NCI-H1048 (cell line): ENCODE data around the gene IFI16.
"Not testable (repeated sequence)": the region's sequence is repeated elsewhere in the genome, so short reads cannot be mapped to it uniquely, and the experiment has no call there.

Experiments used
- DNase-seq: peaks from one replicate; lab custom pipeline; 2025; lab: John Stamatoyannopoulos, UW

Gene IFI16

GRCh38 chr1:159009704-159010361 is at the start of gene IFI16:
TSS of gene IFI16 (plus strand) at chr1:159009907. CDS start at chr1:159014681, 4,774 bp downstream.
- no peak for DNase-seq

- DNase-seq: no peak
Measured at GRCh38 chr1:158961178-158961577, 48.5 kb upstream of the IFI16 start.

GRCh38 chr1:158962983-158963382 is 46.7 kb upstream of the IFI16 start:
- no peak for DNase-seq

DNA sequence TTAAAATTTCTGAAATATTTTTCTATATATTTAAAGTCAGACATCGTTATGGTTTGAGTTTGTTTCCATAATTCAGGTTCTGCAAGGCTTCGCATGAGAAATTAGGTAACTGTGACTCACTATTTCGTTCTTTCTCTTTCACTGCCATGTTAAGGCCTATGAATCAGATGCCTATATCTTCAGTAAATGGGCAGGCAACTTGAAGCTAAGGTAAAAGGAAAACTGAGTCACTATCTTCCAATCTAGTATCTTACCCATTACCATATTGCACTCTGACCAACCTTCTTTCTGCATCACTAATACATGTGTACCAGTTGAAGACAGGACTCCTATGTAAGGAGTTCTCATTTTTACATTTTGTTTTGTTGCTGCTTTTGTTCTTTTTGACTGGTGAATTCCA is 40.5 kb upstream of the IFI16 start:
- no peak for DNase-seq

GRCh38 chr1:158969855-158970254 is 39.9 kb upstream of the IFI16 start:
- no peak for DNase-seq

DNA sequence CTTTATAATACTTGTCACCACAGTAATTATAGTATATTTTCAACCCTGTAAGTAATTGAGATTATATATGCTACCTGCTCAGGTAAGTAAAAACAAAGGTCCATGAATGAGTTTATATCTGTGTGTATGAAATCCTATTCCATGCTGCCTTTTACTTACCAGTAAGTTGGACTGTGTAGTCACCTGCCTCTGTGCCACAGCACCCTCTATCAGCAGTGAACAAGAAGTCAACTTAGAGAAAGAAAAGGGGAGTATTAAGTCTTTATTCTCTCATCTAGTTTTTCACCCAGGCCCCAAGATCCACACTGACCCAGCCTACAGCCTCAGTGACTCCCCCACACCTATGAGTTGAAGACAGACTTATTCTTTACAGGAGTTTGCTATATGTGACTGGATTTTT is 36.9 kb upstream of the IFI16 start:
- no peak for DNase-seq

DNA sequence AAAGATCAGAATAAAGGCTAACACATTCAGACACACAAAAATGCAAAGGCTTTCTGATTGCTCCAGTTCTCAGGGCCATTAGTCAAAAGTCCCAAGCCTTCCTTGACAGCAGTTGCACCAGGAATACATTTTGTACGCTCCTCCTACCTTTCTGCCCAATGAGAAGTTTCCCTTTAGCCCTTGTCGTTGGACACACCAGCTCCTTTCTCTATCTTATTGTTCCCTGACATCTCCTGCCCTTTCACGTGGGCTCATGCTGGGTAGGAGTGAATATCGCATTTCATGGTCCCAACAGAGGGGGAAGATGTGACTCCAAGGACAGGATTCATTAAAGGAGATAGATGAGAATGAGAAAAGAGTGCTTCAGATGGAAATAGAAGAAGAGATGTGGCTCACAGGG is 33.5 kb upstream of the IFI16 start:
- no peak for DNase-seq

GRCh38 chr1:158978730-158979129 is 31.0 kb upstream of the IFI16 start:
- DNase-seq: no peak

DNA sequence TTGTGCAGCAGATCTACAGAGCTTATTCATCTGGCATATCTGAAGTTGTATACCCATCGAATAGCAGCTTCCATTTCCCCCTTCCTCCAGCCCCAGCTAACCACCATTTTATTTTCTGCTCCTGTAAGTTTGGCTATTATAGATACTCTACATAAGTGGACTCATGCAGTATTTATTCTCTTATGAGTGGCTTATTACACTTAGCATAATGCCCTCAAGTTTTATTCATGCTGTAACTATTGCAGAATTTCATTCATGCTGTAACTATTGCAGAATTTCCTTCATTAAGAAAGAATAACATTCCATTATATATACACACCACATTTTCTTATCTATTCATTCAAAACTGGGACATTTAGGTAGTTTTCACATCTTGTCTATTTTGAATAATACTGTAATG is 30.5 kb upstream of the IFI16 start:
- no peak for DNase-seq

DNA sequence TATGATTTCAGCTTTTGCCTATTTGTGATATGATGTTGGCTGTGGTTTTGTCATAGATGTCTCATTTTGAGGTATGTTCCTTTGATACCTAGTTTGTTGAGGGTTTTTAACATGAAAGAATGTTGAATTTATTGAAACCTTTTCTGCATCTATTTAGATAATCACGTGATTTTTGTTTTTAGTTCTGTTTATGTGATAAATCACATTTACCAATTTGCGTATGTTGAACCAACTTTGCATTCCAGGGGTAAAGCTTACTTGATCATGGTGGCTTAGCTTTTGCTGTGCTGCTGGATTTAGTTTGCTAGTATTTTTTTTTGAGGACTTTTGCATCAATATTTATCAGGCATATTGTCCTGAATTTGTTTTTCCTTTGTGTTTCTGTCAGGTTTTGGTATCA is 26.5 kb upstream of the IFI16 start:
- no peak for DNase-seq

DNA sequence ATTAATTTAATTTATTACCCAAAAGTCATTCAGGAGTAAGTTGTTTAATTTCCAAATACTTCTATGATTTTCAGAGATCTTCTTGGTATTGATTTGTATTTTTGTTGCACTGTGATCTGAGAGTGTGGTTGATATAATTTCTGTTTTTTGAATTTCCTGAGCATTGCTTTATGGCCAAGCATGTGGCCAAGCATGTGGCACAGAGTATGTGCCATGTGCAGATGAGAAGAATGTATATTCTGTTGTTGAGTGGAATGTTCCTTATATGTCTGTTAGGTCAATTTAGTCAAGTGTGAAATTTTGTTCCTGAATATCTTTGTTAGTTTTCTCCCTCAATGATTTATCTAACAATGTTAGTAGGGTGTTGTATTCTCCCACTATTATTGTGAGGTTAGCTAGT is 25.3 kb upstream of the IFI16 start:
- no peak for DNase-seq

DNA sequence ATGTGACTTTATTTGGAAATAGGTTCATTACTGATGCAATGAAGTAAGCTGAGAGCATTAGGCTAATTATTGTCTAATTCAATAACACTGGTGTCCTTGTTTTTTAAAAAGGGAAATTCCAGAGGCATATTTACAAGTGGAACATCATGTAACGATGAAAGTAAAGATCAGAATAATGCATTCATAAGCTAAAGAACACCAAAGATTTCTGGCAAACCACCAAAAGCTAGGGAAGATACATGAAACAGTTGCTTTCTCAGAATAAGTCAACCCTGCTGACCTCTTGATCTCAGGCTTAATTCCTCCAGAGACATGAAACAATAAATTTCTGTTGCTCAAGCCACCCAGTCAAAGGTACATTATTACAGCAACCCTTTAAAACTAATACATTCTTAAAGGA is 20.3 kb upstream of the IFI16 start:
- no peak for DNase-seq

DNA sequence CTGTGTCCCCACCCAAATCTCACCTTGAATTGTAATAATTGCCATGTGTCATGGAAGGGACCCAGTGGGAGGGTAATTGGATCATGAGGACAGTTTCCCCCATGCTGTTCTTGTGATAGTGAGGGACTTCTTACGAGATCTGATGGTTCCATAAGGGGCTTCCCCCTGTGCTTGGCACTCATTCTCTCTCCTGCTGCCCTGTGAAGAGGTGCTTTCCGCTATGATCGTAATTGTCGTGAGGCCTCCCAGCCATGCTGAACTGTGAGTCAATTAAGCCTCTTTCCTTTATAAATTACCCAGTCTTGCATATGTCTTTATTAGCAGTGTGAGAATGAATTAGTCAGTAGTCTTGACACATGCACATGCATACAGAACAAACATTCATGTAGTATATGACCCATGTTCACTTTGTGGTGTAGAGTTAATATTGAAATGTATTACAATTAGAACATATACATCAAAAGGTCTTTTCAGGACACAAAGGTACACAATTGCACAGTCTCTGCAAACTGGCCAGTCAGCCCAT is 16.9 kb upstream of the IFI16 start:
- DNase-seq: no peak

- no peak for DNase-seq
Measured at GRCh38 chr1:158996998-158997397, 12.7 kb upstream of the IFI16 start.

DNA sequence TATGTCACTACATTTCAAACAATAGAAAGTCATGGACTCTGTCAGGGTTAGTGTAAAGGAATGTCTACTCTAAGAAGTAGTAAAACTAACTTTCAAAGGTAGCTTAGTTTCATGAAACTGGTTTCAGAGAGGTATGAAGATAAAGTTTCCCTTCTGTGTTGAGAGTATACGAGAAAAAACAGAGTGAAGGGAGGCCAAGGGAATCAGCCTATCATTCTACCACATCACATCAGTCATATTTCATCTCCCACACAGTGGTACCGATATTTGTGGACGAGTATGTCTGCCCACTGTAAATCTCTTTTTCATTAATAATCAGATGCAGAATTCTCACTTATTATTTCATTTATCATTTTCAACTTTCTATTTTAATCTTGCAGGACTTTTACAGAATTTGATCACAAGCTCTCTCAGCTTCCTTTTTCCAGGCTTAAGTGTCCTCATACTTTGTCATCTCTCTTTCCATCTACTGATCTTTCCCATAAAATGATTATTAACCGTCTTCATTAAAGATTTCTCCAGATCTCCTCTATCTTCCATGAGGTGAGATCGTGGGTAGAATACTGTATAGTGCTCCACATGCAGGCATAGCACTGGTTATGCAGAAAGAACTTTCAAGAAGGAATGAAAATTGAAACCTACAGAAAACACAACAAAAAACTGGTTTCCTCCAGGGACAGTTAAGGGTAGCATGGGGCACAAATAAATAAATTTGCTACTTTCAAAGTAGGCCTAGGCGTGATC is 11.5 kb upstream of the IFI16 start:
- DNase-seq: no peak

GRCh38 chr1:158998781-158999161 is 10.9 kb upstream of the IFI16 start:
- DNase-seq: peak; percentile 40

DNA sequence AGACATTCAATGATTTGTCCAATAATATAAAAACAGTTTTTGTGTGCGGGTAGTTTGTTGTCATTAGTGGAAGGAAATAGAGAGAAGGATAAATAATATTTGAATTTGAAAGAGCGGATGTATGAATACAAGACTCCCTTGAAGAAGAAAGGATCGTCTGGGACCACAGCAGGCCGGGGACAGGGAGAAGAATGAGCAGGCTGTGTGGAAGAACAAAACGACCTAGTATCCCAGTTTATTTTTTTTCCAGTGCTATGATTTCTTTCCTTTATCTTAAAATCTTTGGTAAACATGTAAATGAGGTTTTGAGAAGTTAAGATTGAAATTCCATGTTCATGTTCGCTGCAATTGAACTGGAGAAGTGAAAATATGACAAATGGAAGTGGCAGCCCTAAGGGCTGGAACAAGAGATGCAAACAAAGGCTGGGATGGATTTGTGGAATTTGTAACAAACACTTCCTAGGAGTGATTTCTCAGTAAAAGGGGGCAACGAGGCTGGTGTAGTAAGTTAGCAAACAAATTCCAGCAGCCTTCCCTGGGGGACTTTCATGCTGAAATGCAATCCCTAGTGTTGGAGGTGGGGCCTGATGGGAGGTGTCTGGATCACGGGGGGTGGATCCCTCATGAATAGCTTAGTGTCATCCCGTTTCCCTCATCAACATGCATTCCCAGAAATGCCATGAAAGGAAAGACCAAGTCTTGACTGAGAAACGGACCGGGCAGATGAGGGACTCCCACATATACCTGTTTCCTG is 10.2 kb upstream of the IFI16 start:
- peak; percentile 97 for DNase-seq

DNA sequence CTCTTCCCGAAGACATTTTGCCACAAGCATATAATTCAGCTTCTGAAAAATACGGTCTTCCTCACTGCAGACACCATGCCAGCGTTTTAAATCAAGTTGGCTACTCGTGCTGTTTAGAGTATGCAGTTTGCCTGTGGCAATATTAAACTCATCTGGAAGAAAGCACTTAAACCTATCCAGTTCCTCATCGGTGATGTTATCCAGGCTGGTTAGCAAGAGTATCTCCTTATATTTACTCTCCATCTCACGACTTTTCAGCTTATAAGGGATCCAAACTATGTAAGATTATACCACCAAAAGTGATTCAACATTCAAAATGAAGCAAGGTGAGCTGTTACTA is 9.7 kb upstream of the IFI16 start:
- no peak for DNase-seq

- no peak for DNase-seq
Measured at GRCh38 chr1:159000625-159001024, 9.1 kb upstream of the IFI16 start.

DNA sequence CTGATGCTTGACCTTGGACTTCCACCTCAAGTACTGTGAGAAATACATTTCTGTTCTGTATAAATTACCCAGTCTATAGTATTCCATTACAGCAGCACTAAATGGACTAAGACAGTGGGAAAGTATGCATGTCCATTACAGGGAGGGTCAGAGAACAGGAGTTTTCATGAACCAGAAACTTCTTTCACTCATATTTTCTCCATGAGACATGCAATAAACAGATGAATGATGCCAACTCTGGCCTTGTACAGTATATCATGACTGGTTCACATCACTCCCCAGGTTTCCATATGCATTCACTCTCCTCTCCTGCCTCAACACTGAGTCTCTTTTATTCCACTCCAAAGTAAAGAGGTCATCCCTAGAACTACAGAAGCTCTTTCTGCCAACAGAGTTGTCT is 4.5 kb upstream of the IFI16 start:
- DNase-seq: no peak

- DNase-seq: no peak
Measured at GRCh38 chr1:159005676-159006075, 4.0 kb upstream of the IFI16 start.

DNA sequence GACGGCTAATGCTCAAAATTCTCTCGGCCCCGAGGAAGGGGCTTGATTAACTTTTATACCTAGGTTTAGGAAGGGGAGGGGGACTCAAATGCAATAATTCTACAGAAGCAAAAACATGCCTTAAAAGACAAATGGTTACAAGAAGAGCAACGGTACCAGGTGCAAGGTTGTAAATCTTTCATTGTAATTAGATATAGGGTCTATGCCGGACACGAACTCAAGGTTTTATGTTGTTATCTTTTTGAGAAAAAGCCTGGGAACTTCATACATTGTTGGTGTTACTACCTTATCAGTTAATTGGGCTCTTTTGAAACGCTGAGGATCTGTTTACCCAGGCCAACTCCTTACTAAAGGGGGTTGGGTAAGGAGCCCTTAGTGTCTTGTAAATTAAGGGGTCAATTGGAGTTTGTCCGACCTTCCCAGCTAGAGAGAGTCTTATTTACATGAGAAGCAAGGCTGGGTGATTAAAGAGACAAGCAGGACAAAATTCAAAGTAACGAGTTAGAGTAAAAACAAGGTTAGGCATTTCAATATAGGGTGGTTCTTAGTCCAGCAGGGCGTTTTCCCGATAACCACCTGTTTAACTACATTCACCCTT is 3.4 kb upstream of the IFI16 start:
- not testable (repeated sequence) for DNase-seq

GRCh38 chr1:159007726-159008125 is 2.0 kb upstream of the IFI16 start:
- no peak for DNase-seq
